Measurements from ENCODE around the gene FADS2.

Gene FADS2

GRCh38 chr11:61840371-61840770, 12.3 kb downstream of the FADS2 start:
- Histone ChIP-seq H3K4me2 (ENCODE audit: low read length) (no peak overlapping the region), H3K36me3 (ENCODE audit: insufficient read depth, low read length) (peaks cover 38% of the 10 kb centered on the region), H3K4me1 (ENCODE audit: control insufficient read depth, insufficient read depth, low read length) (no peaks in the 10 kb centered on the region), H3K27me3 (ENCODE audit: control insufficient read depth, insufficient read depth, low read length) (no peaks in the 10 kb centered on the region), H3K9ac (ENCODE audit: low read depth, low read length) (no peak overlapping the region), H3K4me3 (ENCODE audit: low read length) (no peak overlapping the region), H3K9me3 (replicated peaks; ENCODE audit: low read length) (no peaks in the 10 kb centered on the region)

- H3K4me1 ChIP-seq (ENCODE audit: control insufficient read depth, insufficient read depth, low read length), result no peaks in the 10 kb centered on the region
- H3K27me3 ChIP-seq (ENCODE audit: control insufficient read depth, insufficient read depth, low read length), result no peaks in the 10 kb centered on the region
- no peak overlapping the region for H3K9ac ChIP-seq (ENCODE audit: low read depth, low read length)
- H3K36me3 ChIP-seq (ENCODE audit: insufficient read depth, low read length), result peaks cover 38% of the 10 kb centered on the region
- no peaks in the 10 kb centered on the region for H3K9me3 ChIP-seq (replicated peaks; ENCODE audit: low read length)
- no peak overlapping the region for H3K4me2 ChIP-seq (ENCODE audit: low read length)
- no peak overlapping the region for H3K4me3 ChIP-seq (ENCODE audit: low read length)
Observed at GRCh38 chr11:61841636-61842527, 13.8 kb downstream of the FADS2 start.

- no peaks in the 10 kb centered on the region for H3K27me3 ChIP-seq (ENCODE audit: control insufficient read depth, insufficient read depth, low read length)
- no peak overlapping the region for H3K4me2 ChIP-seq (ENCODE audit: low read length)
- H3K36me3 ChIP-seq (ENCODE audit: insufficient read depth, low read length), result peaks cover 38% of the 10 kb centered on the region
Observed at GRCh38 chr11:61842528-61842820, 14.4 kb downstream of the FADS2 start.

GRCh38 chr11:61844909-61845565, 16.9 kb downstream of the FADS2 start:
- no peak overlapping the region for H3K4me3 ChIP-seq (ENCODE audit: low read length)
- peaks cover 48% of the 10 kb centered on the region for H3K36me3 ChIP-seq (ENCODE audit: insufficient read depth, low read length)

More at GRCh38 chr11:61842528-61842820, 14.4 kb downstream of the FADS2 start:
- H3K9ac ChIP-seq (ENCODE audit: low read depth, low read length), result no peak overlapping the region
- no peaks in the 10 kb centered on the region for H3K9me3 ChIP-seq (replicated peaks; ENCODE audit: low read length)
- no peak overlapping the region for H3K4me3 ChIP-seq (ENCODE audit: low read length)
- H3K4me1 ChIP-seq (ENCODE audit: control insufficient read depth, insufficient read depth, low read length), result no peaks in the 10 kb centered on the region

GRCh38 chr11:61846362-61847020, 18.4 kb downstream of the FADS2 start:
- H3K4me1 ChIP-seq (ENCODE audit: control insufficient read depth, insufficient read depth, low read length), result no peaks in the 10 kb centered on the region
- H3K4me3 ChIP-seq (ENCODE audit: low read length), result no peak overlapping the region
- H3K4me2 ChIP-seq (ENCODE audit: low read length), result no peak overlapping the region
- no peaks in the 10 kb centered on the region for H3K9me3 ChIP-seq (replicated peaks; ENCODE audit: low read length)
- no peaks in the 10 kb centered on the region for H3K27me3 ChIP-seq (ENCODE audit: control insufficient read depth, insufficient read depth, low read length)
- H3K36me3 ChIP-seq (ENCODE audit: insufficient read depth, low read length), result peaks cover 46% of the 10 kb centered on the region
- no peak overlapping the region for H3K9ac ChIP-seq (ENCODE audit: low read depth, low read length)

More at GRCh38 chr11:61844909-61845565, 16.9 kb downstream of the FADS2 start:
- Histone ChIP-seq H3K9ac (ENCODE audit: low read depth, low read length) (no peak overlapping the region), H3K27me3 (ENCODE audit: control insufficient read depth, insufficient read depth, low read length) (no peaks in the 10 kb centered on the region), H3K4me2 (ENCODE audit: low read length) (no peak overlapping the region), H3K9me3 (replicated peaks; ENCODE audit: low read length) (no peaks in the 10 kb centered on the region), H3K4me1 (ENCODE audit: control insufficient read depth, insufficient read depth, low read length) (no peaks in the 10 kb centered on the region)

- Histone ChIP-seq H3K4me1 (ENCODE audit: control insufficient read depth, insufficient read depth, low read length) (no peaks in the 10 kb centered on the region), H3K36me3 (ENCODE audit: insufficient read depth, low read length) (peaks cover 37% of the 10 kb centered on the region), H3K9ac (ENCODE audit: low read depth, low read length) (no peak overlapping the region), H3K9me3 (replicated peaks; ENCODE audit: low read length) (no peaks in the 10 kb centered on the region), H3K27me3 (ENCODE audit: control insufficient read depth, insufficient read depth, low read length) (no peaks in the 10 kb centered on the region), H3K4me3 (ENCODE audit: low read length) (no peak overlapping the region), H3K4me2 (ENCODE audit: low read length) (no peak overlapping the region)
Observed at GRCh38 chr11:61847914-61848581, 19.9 kb downstream of the FADS2 start.

- peaks cover 37% of the 10 kb centered on the region for H3K36me3 ChIP-seq (ENCODE audit: insufficient read depth, low read length)
- no peaks in the 10 kb centered on the region for H3K4me1 ChIP-seq (ENCODE audit: control insufficient read depth, insufficient read depth, low read length)
- H3K4me3 ChIP-seq (ENCODE audit: low read length), result no peak overlapping the region
- H3K4me2 ChIP-seq (ENCODE audit: low read length), result no peak overlapping the region
- no peak overlapping the region for H3K9ac ChIP-seq (ENCODE audit: low read depth, low read length)
- no peaks in the 10 kb centered on the region for H3K9me3 ChIP-seq (replicated peaks; ENCODE audit: low read length)
- H3K27me3 ChIP-seq (ENCODE audit: control insufficient read depth, insufficient read depth, low read length), result no peaks in the 10 kb centered on the region
Observed at GRCh38 chr11:61848631-61849030, 20.5 kb downstream of the FADS2 start.

- H3K36me3 ChIP-seq (ENCODE audit: insufficient read depth, low read length), result peaks cover 49% of the 10 kb centered on the region
- no peak overlapping the region for H3K4me2 ChIP-seq (ENCODE audit: low read length)
- no peak overlapping the region for H3K9ac ChIP-seq (ENCODE audit: low read depth, low read length)
- H3K27me3 ChIP-seq (ENCODE audit: control insufficient read depth, insufficient read depth, low read length), result no peaks in the 10 kb centered on the region
- H3K4me3 ChIP-seq (ENCODE audit: low read length), result no peak overlapping the region
- H3K4me1 ChIP-seq (ENCODE audit: control insufficient read depth, insufficient read depth, low read length), result no peaks in the 10 kb centered on the region
- H3K9me3 ChIP-seq (replicated peaks; ENCODE audit: low read length), result no peaks in the 10 kb centered on the region
Observed at GRCh38 chr11:61850687-61851086, 22.6 kb downstream of the FADS2 start.

GRCh38 chr11:61851113-61851899, 23.2 kb downstream of the FADS2 start:
- peaks cover 49% of the 10 kb centered on the region for H3K36me3 ChIP-seq (ENCODE audit: insufficient read depth, low read length)
- no peaks in the 10 kb centered on the region for H3K27me3 ChIP-seq (ENCODE audit: control insufficient read depth, insufficient read depth, low read length)
- no peaks in the 10 kb centered on the region for H3K9me3 ChIP-seq (replicated peaks; ENCODE audit: low read length)
- no peaks in the 10 kb centered on the region for H3K4me1 ChIP-seq (ENCODE audit: control insufficient read depth, insufficient read depth, low read length)
- no peak overlapping the region for H3K4me2 ChIP-seq (ENCODE audit: low read length)
- no peak overlapping the region for H3K9ac ChIP-seq (ENCODE audit: low read depth, low read length)
- H3K4me3 ChIP-seq (ENCODE audit: low read length), result no peak overlapping the region

- H3K27me3 ChIP-seq (ENCODE audit: control insufficient read depth, insufficient read depth, low read length), result no peaks in the 10 kb centered on the region
- no peak overlapping the region for H3K4me2 ChIP-seq (ENCODE audit: low read length)
- H3K36me3 ChIP-seq (ENCODE audit: insufficient read depth, low read length), result peaks cover 49% of the 10 kb centered on the region
- no peak overlapping the region for H3K4me3 ChIP-seq (ENCODE audit: low read length)
- H3K9ac ChIP-seq (ENCODE audit: low read depth, low read length), result no peak overlapping the region
- H3K4me1 ChIP-seq (ENCODE audit: control insufficient read depth, insufficient read depth, low read length), result no peaks in the 10 kb centered on the region
- H3K9me3 ChIP-seq (replicated peaks; ENCODE audit: low read length), result no peaks in the 10 kb centered on the region
Observed at GRCh38 chr11:61851900-61852295, 23.8 kb downstream of the FADS2 start.
